HG02981 (cell line): ENCODE measurements around the gene HOXD11.

Source experiments
- ATAC-seq: cut with Tn5 transposase; IDR thresholded peaks from one replicate; pipeline ENCODE4 v1.9.1; 2021; ENCODE audit warnings: mild to moderate bottlenecking, moderate library complexity; ENCODE audit not compliant: unreplicated experiment

The HOXD11 gene

DNA sequence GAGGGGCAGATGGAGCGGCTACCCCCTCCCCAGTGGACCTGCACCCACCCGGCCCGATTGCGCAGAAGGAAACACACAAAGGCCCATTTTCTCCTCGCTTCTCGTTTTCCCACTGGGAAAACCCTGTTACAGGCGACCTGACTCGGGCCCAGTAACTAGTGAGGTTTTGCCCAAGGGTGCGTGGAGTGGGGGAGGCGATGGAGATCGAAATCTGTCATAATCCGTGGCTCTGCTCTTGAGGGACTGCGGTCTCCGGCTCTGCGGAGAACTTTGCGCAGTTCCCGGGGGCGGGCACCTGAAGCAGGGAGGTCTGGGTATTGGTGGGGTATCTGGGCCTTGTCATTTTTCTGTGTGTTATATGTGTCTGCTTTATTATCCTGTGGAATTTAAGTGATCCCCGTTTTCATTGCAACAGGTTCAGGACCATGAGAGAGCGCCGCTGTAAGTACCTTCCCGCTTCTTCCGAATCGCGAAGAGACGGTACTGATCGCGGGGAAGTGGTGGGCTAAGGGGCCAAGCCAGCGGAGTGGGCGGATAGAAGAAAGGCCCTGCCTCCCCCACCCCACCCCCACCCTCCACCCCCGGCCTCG is 40.2 kb downstream of the HOXD11 start:
- ATAC-seq, result no peak

DNA sequence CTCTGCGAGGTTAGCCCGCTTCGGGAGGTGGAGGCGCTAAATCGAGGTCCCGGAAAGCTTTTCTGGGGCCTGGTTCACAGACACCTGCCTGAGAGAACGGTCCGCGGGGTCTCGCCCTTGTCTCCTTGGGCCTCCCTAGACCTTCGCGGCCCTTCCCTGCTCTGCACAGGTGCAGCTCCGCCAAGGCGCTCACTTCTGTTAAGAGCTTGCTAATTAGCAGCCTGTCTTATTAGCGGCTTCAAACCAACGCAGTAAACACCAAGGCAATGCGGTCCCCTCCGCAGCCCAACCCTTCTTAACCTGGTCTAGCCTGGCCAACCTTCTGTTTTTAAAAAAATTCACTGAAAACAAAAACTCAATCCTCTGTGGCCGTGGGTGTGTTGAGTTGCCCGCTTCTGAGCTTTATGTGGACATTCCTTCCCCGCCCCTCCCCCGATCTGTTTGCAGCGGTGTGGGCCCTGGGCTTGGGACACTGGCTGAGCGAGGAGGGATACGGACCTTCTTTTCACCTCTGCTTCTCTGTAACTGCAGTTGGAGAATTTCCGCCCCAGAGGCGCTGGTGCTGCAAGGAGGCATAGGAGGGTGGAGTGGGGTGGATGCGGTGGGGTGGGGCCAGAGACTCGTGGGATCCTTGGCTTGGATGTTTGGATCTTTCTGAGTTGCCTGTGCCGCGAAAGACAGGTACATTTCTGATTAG is 40.9 kb downstream of the HOXD11 start:
- ATAC-seq, result no peak

DNA sequence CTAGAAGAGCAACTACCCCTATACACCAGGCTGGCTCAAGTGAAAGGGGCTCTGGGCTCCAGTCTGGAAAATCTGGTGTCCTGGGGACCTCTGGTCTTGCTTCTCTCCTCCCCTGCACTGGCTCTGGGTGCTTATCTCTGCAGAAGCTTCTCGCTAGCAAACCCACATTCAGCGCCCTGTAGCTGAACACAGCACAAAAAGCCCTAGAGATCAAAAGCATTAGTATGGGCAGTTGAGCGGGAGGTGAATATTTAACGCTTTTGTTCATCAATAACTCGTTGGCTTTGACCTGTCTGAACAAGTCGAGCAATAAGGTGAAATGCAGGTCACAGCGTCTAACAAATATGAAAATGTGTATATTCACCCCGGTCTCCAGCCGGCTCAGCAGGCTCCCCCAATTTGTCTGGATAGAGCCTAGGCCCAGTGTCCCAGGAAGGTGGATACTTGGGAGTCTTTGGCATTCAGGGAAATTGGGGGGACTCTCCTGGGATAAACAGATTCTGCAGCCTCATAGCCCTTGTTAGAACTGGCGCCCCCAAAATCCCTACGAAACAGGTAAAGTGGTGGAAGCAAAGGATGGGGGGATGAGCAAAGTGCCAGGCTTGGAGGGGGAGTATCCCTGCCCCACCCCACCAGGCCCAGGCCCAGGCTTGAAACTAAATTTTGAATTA is 41.8 kb downstream of the HOXD11 start:
- no peak for ATAC-seq

DNA sequence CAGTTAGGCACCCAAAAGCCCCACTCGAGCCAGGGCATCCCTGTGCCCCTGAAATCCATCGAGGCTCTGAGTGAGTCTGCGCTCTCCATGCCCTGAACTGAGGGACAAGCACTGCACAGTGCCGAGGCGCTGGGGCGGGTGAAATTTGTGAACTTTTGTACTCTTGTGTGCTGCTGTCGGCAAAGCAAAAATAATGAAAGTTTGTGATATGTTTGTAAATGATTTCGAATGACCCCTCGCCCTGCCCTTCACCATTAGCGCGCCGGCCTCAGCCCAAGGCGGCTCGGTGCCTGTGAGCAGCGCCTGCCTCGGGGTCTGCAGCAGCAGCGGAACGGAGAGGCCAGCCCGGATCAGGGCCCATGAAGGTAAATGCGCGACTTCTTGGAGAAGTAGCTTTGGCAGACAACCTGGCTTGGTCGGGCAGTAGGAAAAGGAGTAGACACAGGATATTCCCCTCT is 42.4 kb downstream of the HOXD11 start:
- no peak for ATAC-seq

DNA sequence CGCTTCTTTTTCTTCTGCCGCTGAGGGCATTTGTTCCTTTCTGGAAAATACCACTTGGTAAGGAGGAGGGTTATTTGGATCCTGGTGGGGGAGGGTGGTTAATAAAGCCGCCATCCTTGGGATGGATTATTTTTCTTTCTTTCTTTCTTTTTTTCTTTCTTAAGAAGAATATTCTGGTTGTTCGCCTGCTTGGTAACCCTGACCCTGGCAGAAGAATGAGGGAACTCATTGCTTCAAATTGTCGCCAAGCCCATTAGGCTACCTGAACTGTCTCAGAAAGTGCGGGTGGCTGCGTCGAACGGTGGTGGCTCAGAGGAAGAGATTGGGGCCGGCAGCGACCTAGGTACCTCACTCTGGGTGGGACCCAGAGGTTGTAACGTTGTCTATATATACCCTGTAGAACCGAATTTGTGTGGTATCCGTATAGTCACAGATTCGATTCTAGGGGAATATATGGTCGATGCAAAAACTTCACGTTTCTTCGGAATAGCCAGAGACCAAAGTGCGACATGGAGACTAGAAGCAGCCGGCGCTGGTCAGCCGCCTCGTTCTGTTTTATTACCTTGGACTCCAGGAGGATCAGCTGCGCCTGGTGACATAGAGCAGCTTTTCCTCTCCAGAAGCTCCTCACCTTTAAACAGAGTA is 43.0 kb downstream of the HOXD11 start:
- ATAC-seq, result no peak

DNA sequence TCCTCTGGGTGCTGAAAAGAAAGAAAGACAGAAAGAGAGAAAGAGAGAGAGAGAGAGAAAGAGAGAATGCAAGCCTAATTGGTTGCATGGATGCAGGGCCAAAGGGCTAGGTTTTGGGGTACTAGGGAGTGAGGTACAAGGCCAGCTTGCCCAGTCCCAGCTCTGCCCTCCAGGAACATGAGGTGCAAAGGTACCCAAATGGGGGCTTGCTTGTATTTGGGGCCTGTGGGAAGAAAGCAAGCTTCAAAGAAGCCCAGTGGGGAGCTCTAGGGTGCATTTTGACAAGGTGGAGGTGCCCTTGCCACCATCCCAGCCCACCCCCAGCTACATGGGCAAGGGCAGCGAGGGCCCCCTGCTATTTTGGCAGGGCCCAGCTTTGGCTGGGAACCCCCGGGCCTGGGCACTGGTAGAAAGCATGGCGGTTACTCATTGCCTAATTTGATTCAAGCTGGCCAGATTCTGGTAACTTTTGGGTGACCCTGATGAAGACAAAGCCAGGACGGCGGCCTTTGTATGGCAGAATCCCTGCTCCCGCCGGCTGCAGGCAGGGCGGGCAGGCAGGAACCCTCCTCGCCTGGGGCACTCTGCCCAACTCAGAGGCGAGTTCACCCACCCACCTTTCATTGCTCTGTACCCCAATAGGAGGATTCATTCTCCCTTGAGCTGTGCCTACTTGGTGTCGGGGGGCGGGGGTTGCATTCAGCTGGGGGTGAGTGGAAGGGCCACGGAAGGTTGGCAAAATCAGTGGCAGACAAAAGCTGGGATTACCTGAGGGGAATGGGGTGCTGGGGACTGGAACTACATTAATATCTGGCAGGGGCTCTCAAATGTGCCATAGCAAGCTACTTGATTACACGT is 43.7 kb downstream of the HOXD11 start:
- no peak for ATAC-seq

DNA sequence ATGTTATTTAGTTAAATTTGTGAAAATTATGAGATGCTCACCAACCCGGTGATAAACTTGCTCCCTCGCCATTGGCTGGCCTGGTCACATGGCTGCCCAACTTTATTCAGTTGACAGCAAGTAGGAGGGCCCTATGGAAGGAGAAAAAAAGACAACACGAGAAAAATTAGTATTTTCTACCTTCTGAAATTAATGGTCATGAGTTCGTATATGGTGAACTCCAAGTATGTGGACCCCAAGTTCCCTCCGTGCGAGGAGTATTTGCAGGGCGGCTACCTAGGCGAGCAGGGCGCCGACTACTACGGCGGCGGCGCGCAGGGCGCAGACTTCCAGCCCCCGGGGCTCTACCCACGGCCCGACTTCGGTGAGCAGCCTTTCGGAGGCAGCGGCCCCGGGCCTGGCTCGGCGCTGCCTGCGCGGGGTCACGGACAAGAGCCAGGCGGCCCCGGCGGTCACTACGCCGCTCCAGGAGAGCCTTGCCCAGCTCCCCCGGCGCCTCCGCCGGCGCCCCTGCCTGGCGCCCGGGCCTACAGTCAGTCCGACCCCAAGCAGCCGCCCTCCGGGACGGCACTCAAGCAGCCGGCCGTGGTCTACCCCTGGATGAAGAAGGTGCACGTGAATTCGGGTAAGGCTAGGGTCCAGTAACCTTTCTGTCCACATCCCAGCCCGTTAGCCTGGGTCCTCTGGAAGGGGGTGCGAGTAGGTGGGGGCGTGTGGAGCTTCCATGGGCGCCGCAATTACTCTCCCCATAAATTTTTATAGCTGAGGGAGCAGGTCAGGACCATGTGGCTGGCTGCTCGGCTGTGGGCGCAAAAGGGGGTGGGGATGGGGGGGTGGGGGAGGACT is 44.6 kb downstream of the HOXD11 start, which contains the start of gene HOXD4:
Gene HOXD4 (plus strand): TSS at position 109 of the 846 bp plus-strand sequence. CDS start 84 bp downstream, at position 193.
- ATAC-seq, result no peak

DNA sequence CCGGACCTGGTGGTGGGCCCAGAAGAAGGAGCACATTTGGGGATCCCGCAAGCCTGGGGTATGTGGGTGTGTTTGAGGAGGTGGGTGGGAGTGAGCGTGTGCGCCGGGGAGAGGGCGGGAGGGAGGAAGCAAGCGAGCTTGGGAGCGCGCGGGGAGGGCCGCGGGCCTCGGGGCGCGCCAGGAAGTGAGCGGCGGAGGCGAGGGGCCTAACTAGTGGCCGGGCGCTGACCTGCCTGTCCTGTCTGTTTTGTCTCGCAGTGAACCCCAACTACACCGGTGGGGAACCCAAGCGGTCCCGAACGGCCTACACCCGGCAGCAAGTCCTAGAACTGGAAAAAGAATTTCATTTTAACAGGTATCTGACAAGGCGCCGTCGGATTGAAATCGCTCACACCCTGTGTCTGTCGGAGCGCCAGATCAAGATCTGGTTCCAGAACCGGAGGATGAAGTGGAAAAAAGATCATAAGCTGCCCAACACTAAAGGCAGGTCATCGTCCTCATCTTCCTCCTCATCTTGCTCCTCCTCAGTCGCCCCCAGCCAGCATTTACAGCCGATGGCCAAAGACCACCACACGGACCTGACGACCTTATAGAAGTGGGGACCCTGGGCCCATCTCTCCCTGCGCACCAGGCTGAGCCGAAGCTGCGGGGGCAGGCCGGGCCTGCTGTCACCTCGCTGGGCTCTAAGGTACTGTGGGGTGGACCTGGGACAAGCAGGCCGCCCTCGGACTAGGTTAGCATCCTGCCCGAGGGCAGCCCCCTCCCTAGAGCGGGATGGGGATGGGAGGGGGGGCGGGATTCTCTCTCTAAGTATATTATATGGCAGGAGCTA is 45.5 kb downstream of the HOXD11 start:
- ATAC-seq, result no peak

DNA sequence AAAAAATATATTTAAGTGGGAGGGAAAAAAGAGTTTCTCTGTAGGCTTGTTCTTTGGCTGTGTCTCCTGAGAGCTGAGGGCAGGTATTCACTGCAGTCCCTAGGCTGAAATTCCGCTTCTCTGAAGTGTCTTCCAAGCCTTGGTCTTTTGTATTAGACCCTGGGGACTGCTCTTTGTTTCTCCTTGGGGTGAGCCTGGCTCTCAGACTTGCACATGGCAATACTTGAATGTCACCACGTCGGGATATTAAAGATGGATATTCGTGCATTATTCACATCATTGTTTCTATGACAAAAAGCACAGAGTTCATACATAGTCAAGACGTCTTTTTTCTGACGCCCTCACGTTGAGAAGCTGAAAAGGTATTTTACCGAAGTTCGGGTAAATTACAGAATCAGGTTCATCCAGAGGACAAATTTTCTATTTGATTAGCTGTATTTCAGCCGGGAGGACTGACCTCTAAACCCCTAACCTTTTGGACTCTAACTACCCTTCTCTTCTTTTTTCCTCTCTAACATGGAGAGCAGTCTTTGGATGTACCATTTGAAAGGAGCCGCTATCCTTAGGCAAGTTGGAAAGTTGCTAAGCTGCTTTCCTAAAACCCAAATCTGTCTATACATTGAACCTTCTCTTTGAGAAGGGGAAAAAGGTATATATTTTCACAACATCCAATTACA is 47.6 kb downstream of the HOXD11 start:
- ATAC-seq, result no peak

DNA sequence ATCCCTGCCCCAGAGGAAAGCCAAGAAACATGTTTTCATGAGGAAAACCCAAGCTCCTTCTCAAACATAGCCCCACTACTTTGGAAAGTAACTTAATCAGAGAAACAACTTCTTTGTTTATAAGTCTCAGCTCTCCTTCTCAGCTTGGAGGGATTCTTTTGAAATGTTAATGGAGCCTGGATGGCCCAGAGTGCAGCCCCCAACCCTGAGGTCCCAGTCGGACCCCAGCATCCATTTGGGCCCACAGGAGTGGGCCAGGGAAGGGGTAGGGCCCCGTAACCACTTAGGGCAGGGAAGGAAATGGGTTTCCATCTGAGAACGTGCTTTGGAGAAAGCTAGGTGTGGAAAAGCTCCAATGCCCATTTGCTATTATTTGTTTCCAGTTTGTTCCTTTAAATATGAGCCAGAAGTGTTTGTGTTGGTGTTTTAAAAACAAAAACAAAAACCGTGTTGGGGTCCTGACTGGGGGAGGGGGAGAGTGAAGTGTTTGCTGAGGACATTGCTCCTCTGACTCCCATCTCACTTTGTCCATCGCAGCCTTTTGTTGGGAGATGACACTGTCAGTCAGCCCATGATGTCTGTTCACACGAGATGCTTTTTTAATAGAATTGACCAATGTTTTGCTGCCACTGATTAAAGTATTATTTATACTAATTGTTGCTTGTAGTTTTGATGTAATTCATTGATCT is 48.4 kb downstream of the HOXD11 start:
- no peak for ATAC-seq

DNA sequence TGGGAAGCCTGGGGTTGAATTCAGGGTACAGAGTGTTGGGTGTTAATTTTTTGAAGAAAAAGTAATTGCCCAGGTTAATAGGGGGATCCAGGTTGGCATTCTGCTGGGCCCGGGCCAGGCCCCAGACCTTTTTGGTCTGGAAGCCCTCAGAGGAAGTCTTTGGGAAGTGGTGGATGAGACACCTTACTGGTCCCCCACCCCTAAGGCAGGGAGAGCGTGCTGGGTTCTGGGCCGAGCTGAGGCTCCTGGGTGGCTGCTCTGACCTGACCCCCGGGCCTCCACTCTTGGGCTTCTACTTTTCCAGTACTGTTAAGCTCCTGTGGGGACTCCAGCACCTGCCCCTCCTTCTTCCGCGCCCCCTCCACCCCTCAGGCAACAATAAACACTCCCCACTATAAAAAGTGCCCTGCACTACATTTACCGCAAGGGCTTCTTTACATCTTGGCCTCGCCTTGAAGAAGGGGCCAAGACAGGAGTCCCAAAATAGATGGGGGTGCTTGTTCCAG is 49.3 kb downstream of the HOXD11 start:
- ATAC-seq, result no peak

DNA sequence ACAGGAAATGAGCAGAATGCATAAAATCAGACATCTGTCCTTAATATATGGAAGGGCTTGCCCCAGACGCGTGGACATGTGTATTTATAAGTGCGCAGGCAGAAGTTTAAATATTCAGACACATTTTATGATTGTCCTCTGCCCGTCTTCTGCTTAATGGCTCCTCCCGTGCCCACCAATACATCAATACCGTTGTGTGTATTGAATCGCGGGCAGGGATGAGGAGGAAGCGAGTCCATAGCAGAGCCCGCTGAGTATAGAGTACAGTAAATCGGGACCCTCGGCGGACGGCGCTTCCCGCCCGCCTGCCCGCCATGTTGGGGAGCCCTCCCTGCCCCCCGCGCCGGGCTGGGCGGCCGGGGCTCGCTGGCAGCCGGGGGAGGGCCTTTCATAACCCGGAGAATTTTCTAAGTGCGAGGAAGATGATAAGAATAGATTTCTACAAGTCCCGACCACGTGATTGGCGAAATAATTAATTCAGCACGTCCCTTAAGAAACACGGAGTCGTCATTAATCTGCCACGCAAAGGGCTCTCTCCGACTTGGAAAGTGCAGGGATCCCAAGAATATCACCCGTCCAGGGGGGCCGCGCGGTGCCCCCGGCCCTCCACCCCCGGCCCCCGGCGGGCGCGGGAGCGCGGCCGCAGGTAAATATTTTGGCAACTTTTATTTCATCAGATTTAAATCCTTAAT is 49.9 kb downstream of the HOXD11 start, which contains the start of gene HOXD3:
Gene HOXD3 (plus strand): TSS at position 501 of the 692 bp plus-strand sequence. CDS start 11,808 bp downstream, outside the sequence.
- no peak for ATAC-seq

DNA sequence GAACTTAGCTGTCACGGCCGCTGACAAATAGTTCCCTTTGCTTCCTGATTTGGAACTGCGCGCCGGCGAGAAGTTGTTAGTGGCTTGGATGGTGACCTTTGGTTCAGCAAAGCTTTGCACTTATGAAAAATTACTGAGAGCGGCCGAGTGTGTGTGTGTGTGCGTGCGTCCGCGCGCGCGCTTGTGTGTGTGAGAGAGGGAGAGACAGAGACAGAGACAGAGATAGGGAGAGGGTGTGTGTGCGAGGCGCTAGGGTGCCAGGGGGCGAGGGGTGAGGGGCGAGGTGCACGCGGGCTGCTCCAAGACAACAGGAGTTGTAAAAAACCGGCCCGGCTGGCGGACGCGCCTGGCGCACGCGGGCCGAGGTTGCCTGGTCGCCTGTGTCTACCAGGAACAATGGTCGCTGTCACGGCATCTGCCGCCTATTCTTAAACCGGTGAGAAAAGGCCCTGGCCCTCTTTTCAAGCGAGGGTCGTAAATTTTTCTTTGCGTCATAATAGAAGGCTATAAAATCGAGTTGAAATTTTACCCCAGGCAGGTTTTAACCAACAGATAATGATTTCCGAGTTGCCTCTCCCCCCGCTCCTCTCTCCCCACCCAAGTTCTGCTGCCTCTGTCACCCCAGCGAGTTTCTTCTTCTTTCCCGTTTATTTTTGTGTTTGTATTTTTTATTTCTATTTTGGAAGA is 50.6 kb downstream of the HOXD11 start:
- no peak for ATAC-seq

DNA sequence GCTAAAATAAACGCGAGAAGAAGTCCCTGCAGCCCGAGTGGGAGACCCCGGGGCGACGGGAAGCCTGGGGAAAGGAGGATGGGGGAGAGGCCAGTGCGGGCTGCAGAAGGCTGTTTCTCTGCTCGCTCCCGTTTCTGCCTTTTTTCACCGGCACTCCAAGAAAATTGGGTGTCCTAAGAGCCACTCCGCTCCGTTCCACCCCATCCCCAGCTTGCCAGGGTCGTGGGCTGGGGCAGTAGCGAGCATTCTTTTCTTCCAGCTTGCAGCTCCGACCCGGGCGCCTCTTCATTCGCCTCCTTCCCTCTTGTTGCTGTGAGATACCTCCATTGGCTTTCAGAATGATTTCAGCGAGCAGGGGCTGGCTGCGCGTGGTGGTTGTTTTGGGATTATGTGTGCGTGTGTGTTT is 51.1 kb downstream of the HOXD11 start:
- ATAC-seq, result no peak

DNA sequence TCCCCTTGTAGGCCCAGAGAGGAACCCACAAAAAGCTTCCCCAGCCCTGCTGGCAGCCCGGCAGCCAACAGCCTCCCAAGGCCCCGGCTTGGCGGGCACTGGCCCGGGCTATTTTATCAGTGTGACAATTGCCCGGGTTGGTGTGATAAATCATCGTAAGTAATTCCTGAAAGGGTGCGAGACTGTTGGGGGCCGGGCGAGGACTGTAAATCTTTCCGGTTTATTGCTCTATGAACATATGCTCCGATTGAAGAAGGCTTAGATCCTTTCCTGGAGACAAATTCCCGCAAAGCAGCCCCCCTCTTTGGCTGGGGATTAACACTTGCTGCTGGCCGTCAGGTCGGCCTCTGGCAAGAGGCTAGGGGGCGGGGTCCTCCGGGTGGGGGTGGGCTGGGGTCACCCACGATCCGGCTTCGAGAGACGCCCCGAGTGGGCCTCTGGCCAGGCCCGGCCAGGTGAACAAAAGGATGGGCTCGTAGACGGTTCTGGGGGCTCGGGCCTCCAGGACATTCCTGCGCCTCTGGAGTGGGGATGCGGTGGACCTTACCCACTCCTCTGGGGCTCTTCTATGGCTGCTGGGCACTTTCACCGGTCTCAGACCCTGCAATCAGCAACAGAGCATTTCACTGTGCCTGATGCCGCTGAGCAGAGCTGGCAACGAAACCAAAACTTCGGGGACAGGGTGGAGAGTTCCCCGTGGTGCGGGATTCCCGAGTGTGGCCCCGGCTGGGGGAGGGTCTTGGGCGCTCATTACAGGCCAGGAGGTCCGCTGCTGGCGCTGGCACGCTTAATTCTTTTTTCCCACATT is 52.0 kb downstream of the HOXD11 start:
- no peak for ATAC-seq
